Loucy (cell line): ENCODE measurements around the gene ASCC2.

ENCODE experiments used
- H2AFZ ChIP-seq: fragments of 200-600 bp; sonication (generic); 2 replicates; pipeline ENCODE4 v1.6.0; 2016; ENCODE audit warnings: antibody characterized with exemption, mild to moderate bottlenecking, low read length, moderate library complexity
- H3F3A ChIP-seq: fragments of 200-600 bp; 2 replicates; pipeline ENCODE4 v1.6.0; 2016; ENCODE audit warnings: antibody characterized with exemption, low read depth, mild to moderate bottlenecking
- H3K27me3 ChIP-seq: fragments of 200-600 bp; sonication (generic); 2 replicates; pipeline ENCODE4 v1.6.1; 2014; ENCODE audit warnings: low read length, mild to moderate bottlenecking; ENCODE audit not compliant: insufficient read depth, poor library complexity, severe bottlenecking
- H3K36me3 ChIP-seq: fragments of 200-600 bp; sonication (generic); 2 replicates; pipeline ENCODE4 v1.6.1; 2016; ENCODE audit warnings: low read length; ENCODE audit not compliant: insufficient read depth
- H3K4me1 ChIP-seq: fragments of 200-600 bp; sonication (generic); 2 replicates; pipeline ENCODE4 v1.5.1; 2014; ENCODE audit warnings: low read length, mild to moderate bottlenecking; ENCODE audit not compliant: insufficient read depth, poor library complexity, severe bottlenecking
- H3K4me2 ChIP-seq: fragments of 200-600 bp; sonication (generic); 2 replicates; pipeline ENCODE4 v1.6.0; 2014; ENCODE audit warnings: antibody characterized with exemption, low read length, low read depth, mild to moderate bottlenecking; ENCODE audit not compliant: poor library complexity, severe bottlenecking
- H3K4me3 ChIP-seq: fragments of 200-600 bp; sonication (generic); 2 replicates; pipeline ENCODE4 v1.5.1; 2014; ENCODE audit warnings: low read length, mild to moderate bottlenecking, mixed read lengths; ENCODE audit not compliant: poor library complexity, severe bottlenecking
- H3K79me2 ChIP-seq: fragments of 200-600 bp; sonication (generic); 2 replicates; pipeline ENCODE4 v1.6.1; 2014; ENCODE audit warnings: low read length; ENCODE audit not compliant: insufficient read depth
- H3K9ac ChIP-seq: fragments of 200-600 bp; sonication (generic); 2 replicates; pipeline ENCODE4 v1.6.0; 2014; ENCODE audit warnings: mild to moderate bottlenecking, low read depth, low read length, moderate library complexity; ENCODE audit not compliant: poor library complexity, severe bottlenecking
- H3K9me2 ChIP-seq: fragments of 200-600 bp; sonication (generic); replicated peaks from 2 replicates; pipeline ENCODE4 v1.6.1; 2016; ENCODE audit warnings: low read depth, low read length, mixed read lengths
- H3K9me3 ChIP-seq: fragments of 200-600 bp; sonication (generic); 2 replicates; pipeline ENCODE4 v1.6.1; 2014; ENCODE audit warnings: mild to moderate bottlenecking, antibody characterized with exemption, low read length, low read depth; ENCODE audit not compliant: insufficient read depth
- H4K20me1 ChIP-seq: fragments of 200-600 bp; sonication (generic); 2 replicates; pipeline ENCODE4 v1.6.0; 2014; ENCODE audit warnings: antibody characterized with exemption, low read length, mild to moderate bottlenecking; ENCODE audit not compliant: insufficient read depth, poor library complexity, severe bottlenecking
- CTCF ChIP-seq: fragments of 200-600 bp; sonication (generic); conservative IDR thresholded peaks from 2 replicates; pipeline ENCODE4 v1.5.1; 2014; ENCODE audit warnings: mild to moderate bottlenecking, antibody characterized with exemption, low read length
- EZH2phosphoT487 ChIP-seq: fragments of 200-600 bp; IDR thresholded peaks from 2 replicates; pipeline ENCODE4 v1.6.1; 2018; ENCODE audit warnings: antibody characterized with exemption, mild to moderate bottlenecking, moderate library complexity, borderline replicate concordance

The ASCC2 gene

GRCh38 chr22:29772170-29772641 lies 65.9 kb downstream of the ASCC2 start:
- H3K79me2 ChIP-seq, result peaks cover 28% of the 10 kb centered on the region
- H3K4me2 ChIP-seq, result no peak overlapping the region
- H3K4me1 ChIP-seq, result peaks cover 13% of the 10 kb centered on the region
- H4K20me1 ChIP-seq, result peaks cover 3% of the 10 kb centered on the region
- no peak overlapping the region for H2AFZ ChIP-seq
- no peaks in the 10 kb centered on the region for H3F3A ChIP-seq
- no peak for TF ChIP-seq EZH2phosphoT487
- TF ChIP-seq CTCF, result peak; percentile 63
- H3K4me3 ChIP-seq, result no peak overlapping the region
- H3K9me2 ChIP-seq, result no peaks in the 10 kb centered on the region
- no peak overlapping the region for H3K9ac ChIP-seq
- no peaks in the 10 kb centered on the region for H3K27me3 ChIP-seq
- peaks cover 9% of the 10 kb centered on the region; the same call in 1 of the 2 replicates for H3K36me3 ChIP-seq
- no peaks in the 10 kb centered on the region for H3K9me3 ChIP-seq

DNA sequence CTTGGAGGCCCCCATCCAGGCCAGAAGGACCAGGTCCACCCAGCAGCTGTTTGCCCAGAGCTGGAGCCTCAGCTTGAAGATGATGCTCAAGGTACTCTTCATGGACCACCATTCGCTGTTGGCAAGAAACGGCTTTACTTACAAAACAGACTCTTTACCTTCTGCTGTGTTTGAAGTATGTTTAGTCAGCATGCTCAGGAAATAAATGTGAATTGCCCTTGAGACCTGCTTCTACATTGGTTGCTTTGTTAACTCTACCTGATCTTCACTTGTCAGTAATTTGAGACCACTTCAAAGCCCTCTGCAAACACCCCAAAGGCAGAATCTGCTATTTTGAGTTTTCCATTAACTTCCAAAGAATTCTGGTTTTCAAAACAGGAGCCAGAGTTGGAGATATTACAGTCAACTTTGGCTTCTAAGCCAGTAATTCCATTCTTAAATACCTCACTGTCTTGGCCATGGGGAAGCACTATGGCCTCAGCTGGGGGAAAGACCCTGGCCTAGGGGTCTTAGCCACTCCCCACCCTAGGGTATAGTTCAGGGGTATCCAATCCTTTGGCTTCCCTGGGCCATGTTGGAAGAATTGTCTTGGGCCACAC lies 68.3 kb downstream of the ASCC2 start:
- peaks cover 3% of the 10 kb centered on the region for H4K20me1 ChIP-seq
- H3K36me3 ChIP-seq, result peaks cover 9% of the 10 kb centered on the region; the same call in 1 of the 2 replicates
- H3K4me3 ChIP-seq, result no peak overlapping the region
- H3K9me3 ChIP-seq, result no peaks in the 10 kb centered on the region
- TF ChIP-seq EZH2phosphoT487 (no peak), CTCF (no peak)
- H3K79me2 ChIP-seq, result peaks cover 40% of the 10 kb centered on the region
- no peak overlapping the region for H2AFZ ChIP-seq
- peaks cover 24% of the 10 kb centered on the region for H3K4me1 ChIP-seq
- H3K4me2 ChIP-seq, result peak overlapping the region; percentile 97
- no peaks in the 10 kb centered on the region for H3K27me3 ChIP-seq
- no peaks in the 10 kb centered on the region for H3F3A ChIP-seq
- no peak overlapping the region for H3K9ac ChIP-seq
- no peaks in the 10 kb centered on the region for H3K9me2 ChIP-seq

GRCh38 chr22:29768052-29768693 lies 69.9 kb downstream of the ASCC2 start:
- H3K79me2 ChIP-seq, result peaks cover 40% of the 10 kb centered on the region
- TF ChIP-seq CTCF, result no peak
- no peak for TF ChIP-seq EZH2phosphoT487

More at GRCh38 chr22:29768052-29768693, 69.9 kb downstream of the ASCC2 start:
- H3K9ac ChIP-seq, result peak overlapping the region; percentile 94
- no peaks in the 10 kb centered on the region for H3K27me3 ChIP-seq
- H4K20me1 ChIP-seq, result peaks cover 3% of the 10 kb centered on the region
- H3K4me1 ChIP-seq, result peaks cover 31% of the 10 kb centered on the region
- no peaks in the 10 kb centered on the region for H3F3A ChIP-seq
- no peaks in the 10 kb centered on the region for H3K9me3 ChIP-seq
- H3K4me3 ChIP-seq, result peak overlapping the region; percentile 94
- peaks cover 9% of the 10 kb centered on the region; the same call in 1 of the 2 replicates for H3K36me3 ChIP-seq
- no peak overlapping the region for H2AFZ ChIP-seq
- H3K4me2 ChIP-seq, result peak overlapping the region; percentile 97
- no peaks in the 10 kb centered on the region for H3K9me2 ChIP-seq
